Measurements from ENCODE around the gene C3orf18.

C3orf18 gene

DNA sequence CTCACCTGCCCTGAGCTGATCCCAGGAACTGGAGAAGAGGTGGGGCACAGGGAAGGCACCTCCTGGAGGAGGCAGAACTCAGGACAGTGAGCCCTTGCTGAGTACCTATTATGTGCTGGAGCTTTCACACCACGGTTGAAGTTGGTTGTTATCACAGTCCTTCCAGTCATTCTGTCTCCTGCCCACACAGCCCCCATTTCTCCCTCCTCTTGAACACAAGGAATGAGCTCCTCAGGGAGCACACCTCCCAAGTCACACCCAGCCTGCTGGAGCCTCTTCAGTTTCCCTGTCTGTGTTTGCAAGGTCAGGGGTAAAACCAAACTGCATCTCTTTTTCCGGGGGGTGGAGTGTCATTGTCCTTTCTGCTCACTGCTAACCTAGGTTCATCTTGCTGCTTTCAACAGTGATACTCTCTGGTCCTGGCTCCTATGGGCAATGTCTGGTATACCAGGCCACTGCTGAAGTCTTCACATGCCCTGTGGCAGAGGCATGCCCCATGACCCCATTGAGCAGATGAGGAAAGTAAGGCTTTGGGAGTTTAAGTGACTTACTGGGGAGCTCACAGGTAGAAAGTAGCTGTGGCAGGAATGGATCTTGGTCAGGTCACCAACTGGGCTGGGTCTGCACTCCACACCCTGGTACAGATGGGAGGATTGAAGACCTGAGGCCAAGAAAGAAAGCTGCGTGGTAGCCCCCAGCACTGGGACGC is 30.0 kb downstream of the C3orf18 start:
- Histone ChIP-seq H3K9ac (ENCODE audit: low read length in 5 of 5) (no peak overlapping the region), H3K27me3 (ENCODE audit: control insufficient read depth in 5 of 5, insufficient read depth in 4 of 5, low read length in 5 of 5) (peaks cover 6 to 15% (median 9%) of the 10 kb centered on the region in 5 donors), H3K36me3 (ENCODE audit: control insufficient read depth in 5 of 5, insufficient read depth in 5 of 5, low read length in 5 of 5) (no peaks in the 10 kb centered on the region), H3K4me1 (ENCODE audit: control insufficient read depth in 5 of 5, insufficient read depth in 5 of 5, low read length in 5 of 5) (no peaks in the 10 kb centered on the region), H3K4me3 (ENCODE audit: low read depth in 1 of 5, low read length in 5 of 5) (no peak overlapping the region), H3K27ac (ENCODE audit: low read depth, low read length) (no peak overlapping the region), H3K9me3 (ENCODE audit: control insufficient read depth in 5 of 5, low read length in 5 of 5) (no peaks in the 10 kb centered on the region)

GRCh38 chr3:50536471-50537180 is 30.9 kb downstream of the C3orf18 start:
- Histone ChIP-seq H3K4me1 (ENCODE audit: control insufficient read depth in 5 of 5, insufficient read depth in 5 of 5, low read length in 5 of 5) (no peaks in the 10 kb centered on the region), H3K27ac (ENCODE audit: low read depth, low read length) (no peak overlapping the region), H3K4me3 (ENCODE audit: low read depth in 1 of 5, low read length in 5 of 5) (no peak overlapping the region), H3K27me3 (ENCODE audit: control insufficient read depth in 5 of 5, insufficient read depth in 4 of 5, low read length in 5 of 5) (peaks cover 6 to 15% (median 9%) of the 10 kb centered on the region in 5 donors), H3K9me3 (ENCODE audit: control insufficient read depth in 5 of 5, low read length in 5 of 5) (no peaks in the 10 kb centered on the region), H3K36me3 (ENCODE audit: control insufficient read depth in 5 of 5, insufficient read depth in 5 of 5, low read length in 5 of 5) (no peaks in the 10 kb centered on the region), H3K9ac (ENCODE audit: low read length in 5 of 5) (no peak overlapping the region)

GRCh38 chr3:50534681-50535330 is 32.7 kb downstream of the C3orf18 start:
- no peaks in the 10 kb centered on the region for H3K4me1 ChIP-seq (ENCODE audit: control insufficient read depth in 5 of 5, insufficient read depth in 5 of 5, low read length in 5 of 5)
- H3K4me3 ChIP-seq (ENCODE audit: low read depth in 1 of 5, low read length in 5 of 5): no peak overlapping the region
- no peaks in the 10 kb centered on the region for H3K36me3 ChIP-seq (ENCODE audit: control insufficient read depth in 5 of 5, insufficient read depth in 5 of 5, low read length in 5 of 5)
- H3K9ac ChIP-seq (ENCODE audit: low read length in 5 of 5): no peak overlapping the region
- H3K9me3 ChIP-seq (ENCODE audit: control insufficient read depth in 5 of 5, low read length in 5 of 5): no peaks in the 10 kb centered on the region
- H3K27me3 ChIP-seq (ENCODE audit: control insufficient read depth in 5 of 5, insufficient read depth in 4 of 5, low read length in 5 of 5): peaks cover 7 to 23% (median 10%) of the 10 kb centered on the region in 5 donors
- no peak overlapping the region for H3K27ac ChIP-seq (ENCODE audit: low read depth, low read length)

DNA sequence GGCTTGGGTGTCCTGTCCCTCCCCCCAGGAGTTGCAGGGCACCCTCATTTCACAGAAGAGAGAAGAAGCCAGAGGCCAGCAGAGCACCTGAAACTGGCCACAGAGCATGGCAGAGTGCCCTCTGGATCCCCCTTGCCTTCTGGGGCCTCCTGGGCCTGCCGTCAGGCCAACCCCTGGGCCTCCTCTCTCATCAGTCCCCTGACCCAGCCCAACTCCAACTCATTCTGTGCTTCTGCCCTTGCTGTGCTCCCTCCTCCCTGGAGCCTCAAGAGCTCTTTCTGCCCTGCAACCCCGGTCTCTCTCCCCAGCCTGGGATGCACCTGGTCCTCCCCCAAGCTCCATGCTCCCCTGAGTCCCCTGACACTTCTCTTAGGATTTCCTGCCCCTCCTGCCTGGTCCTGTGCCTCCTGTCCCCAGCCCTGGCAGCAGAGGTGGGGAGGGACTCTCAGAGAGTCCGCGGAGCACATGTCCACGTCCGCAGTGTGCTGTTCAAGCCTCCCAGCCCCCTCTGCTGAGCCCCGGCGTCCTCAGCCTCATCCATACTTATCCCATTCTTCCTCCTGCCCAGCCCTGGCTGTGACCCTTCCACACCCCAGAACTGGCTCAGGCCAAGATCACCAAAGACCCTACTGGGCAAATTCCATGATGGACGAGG is 33.6 kb downstream of the C3orf18 start:
- H3K27ac ChIP-seq (ENCODE audit: low read depth, low read length): no peak overlapping the region
- no peaks in the 10 kb centered on the region for H3K36me3 ChIP-seq (ENCODE audit: control insufficient read depth in 5 of 5, insufficient read depth in 5 of 5, low read length in 5 of 5)
- no peaks in the 10 kb centered on the region for H3K9me3 ChIP-seq (ENCODE audit: control insufficient read depth in 5 of 5, low read length in 5 of 5)

GRCh38 chr3:50533316-50533715 is 34.2 kb downstream of the C3orf18 start:
- no peak overlapping the region for H3K27ac ChIP-seq (ENCODE audit: low read depth, low read length)
- H3K4me1 ChIP-seq (ENCODE audit: control insufficient read depth in 5 of 5, insufficient read depth in 5 of 5, low read length in 5 of 5): no peaks in the 10 kb centered on the region
- peaks cover 12 to 33% (median 14%) of the 10 kb centered on the region in 5 donors for H3K27me3 ChIP-seq (ENCODE audit: control insufficient read depth in 5 of 5, insufficient read depth in 4 of 5, low read length in 5 of 5)
- no peak overlapping the region for H3K9ac ChIP-seq (ENCODE audit: low read length in 5 of 5)
- no peaks in the 10 kb centered on the region for H3K36me3 ChIP-seq (ENCODE audit: control insufficient read depth in 5 of 5, insufficient read depth in 5 of 5, low read length in 5 of 5)
- H3K9me3 ChIP-seq (ENCODE audit: control insufficient read depth in 5 of 5, low read length in 5 of 5): no peaks in the 10 kb centered on the region
- H3K4me3 ChIP-seq (ENCODE audit: low read depth in 1 of 5, low read length in 5 of 5): no peak overlapping the region

More for the DNA sequence above, 33.6 kb downstream of the C3orf18 start:
- Histone ChIP-seq H3K4me1 (ENCODE audit: control insufficient read depth in 5 of 5, insufficient read depth in 5 of 5, low read length in 5 of 5) (no peaks in the 10 kb centered on the region), H3K9ac (ENCODE audit: low read length in 5 of 5) (no peak overlapping the region), H3K4me3 (ENCODE audit: low read depth in 1 of 5, low read length in 5 of 5) (no peak overlapping the region), H3K27me3 (ENCODE audit: control insufficient read depth in 5 of 5, insufficient read depth in 4 of 5, low read length in 5 of 5) (peaks cover 12 to 29% (median 14%) of the 10 kb centered on the region in 5 donors)

DNA sequence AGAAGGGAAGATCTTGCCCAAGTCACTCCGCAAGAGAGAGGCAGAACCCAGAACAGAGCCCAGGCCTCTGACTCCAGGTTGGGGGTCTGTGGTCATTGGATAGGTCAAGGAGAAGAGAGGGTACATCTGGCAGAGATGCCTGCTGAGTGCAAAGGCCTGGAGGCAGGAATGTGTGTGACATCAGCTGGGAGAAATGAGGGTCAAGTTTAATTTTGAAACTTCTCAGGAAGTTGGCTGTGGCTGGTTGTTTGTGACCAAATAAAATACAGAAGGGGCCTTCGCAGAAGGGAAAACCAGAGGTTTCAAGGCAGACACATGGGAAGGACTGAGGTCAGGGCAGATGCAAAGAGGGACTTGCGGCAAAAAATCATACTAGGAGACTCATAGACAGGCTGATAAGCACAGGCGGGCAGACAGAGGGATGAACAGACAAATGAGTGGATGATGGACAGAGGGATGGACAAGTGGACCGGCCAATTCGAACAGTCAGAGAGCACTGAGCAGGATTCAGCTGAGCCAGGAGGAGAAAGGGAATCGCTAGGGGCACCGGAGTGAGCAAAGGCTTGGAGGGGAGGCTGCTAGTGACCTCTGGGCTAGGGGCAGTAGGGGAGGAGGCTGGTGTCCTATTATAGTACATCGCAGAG is 35.4 kb downstream of the C3orf18 start:
- Histone ChIP-seq H3K9me3 (ENCODE audit: control insufficient read depth in 5 of 5, low read length in 5 of 5) (no peaks in the 10 kb centered on the region), H3K4me1 (ENCODE audit: control insufficient read depth in 5 of 5, insufficient read depth in 5 of 5, low read length in 5 of 5) (no peaks in the 10 kb centered on the region), H3K9ac (ENCODE audit: low read length in 5 of 5) (no peak overlapping the region), H3K36me3 (ENCODE audit: control insufficient read depth in 5 of 5, insufficient read depth in 5 of 5, low read length in 5 of 5) (no peaks in the 10 kb centered on the region), H3K4me3 (ENCODE audit: low read depth in 1 of 5, low read length in 5 of 5) (no peak overlapping the region), H3K27ac (ENCODE audit: low read depth, low read length) (no peak overlapping the region), H3K27me3 (ENCODE audit: control insufficient read depth in 5 of 5, insufficient read depth in 4 of 5, low read length in 5 of 5) (peaks cover 6 to 27% (median 14%) of the 10 kb centered on the region in 5 donors)

DNA sequence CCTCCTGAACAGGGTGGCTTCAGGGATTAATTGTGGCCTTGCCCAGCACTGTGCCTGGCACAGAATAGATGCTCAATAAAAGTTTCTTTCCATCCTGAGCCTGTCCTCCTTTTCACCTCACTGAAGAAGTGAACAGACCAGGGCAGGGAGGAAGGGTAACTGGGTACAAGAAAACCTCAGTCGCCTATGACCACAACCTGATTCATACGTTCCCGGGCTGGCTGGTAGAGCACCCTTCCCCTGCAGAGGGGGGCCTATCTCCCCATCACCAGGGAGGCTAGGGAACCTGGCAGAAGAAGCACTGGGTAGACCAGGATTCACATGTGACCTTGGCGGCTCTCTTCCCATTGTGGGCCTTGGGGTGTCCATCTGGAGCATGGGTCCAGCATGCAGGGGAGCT is 36.3 kb downstream of the C3orf18 start:
- no peaks in the 10 kb centered on the region for H3K36me3 ChIP-seq (ENCODE audit: control insufficient read depth in 5 of 5, insufficient read depth in 5 of 5, low read length in 5 of 5)
- no peak overlapping the region for H3K27ac ChIP-seq (ENCODE audit: low read depth, low read length)
- peaks cover 6 to 24% (median 13%) of the 10 kb centered on the region in 5 donors for H3K27me3 ChIP-seq (ENCODE audit: control insufficient read depth in 5 of 5, insufficient read depth in 4 of 5, low read length in 5 of 5)
- H3K9me3 ChIP-seq (ENCODE audit: control insufficient read depth in 5 of 5, low read length in 5 of 5): no peaks in the 10 kb centered on the region
- no peak overlapping the region for H3K9ac ChIP-seq (ENCODE audit: low read length in 5 of 5)
- H3K4me1 ChIP-seq (ENCODE audit: control insufficient read depth in 5 of 5, insufficient read depth in 5 of 5, low read length in 5 of 5): no peaks in the 10 kb centered on the region
- no peak overlapping the region for H3K4me3 ChIP-seq (ENCODE audit: low read depth in 1 of 5, low read length in 5 of 5)

DNA sequence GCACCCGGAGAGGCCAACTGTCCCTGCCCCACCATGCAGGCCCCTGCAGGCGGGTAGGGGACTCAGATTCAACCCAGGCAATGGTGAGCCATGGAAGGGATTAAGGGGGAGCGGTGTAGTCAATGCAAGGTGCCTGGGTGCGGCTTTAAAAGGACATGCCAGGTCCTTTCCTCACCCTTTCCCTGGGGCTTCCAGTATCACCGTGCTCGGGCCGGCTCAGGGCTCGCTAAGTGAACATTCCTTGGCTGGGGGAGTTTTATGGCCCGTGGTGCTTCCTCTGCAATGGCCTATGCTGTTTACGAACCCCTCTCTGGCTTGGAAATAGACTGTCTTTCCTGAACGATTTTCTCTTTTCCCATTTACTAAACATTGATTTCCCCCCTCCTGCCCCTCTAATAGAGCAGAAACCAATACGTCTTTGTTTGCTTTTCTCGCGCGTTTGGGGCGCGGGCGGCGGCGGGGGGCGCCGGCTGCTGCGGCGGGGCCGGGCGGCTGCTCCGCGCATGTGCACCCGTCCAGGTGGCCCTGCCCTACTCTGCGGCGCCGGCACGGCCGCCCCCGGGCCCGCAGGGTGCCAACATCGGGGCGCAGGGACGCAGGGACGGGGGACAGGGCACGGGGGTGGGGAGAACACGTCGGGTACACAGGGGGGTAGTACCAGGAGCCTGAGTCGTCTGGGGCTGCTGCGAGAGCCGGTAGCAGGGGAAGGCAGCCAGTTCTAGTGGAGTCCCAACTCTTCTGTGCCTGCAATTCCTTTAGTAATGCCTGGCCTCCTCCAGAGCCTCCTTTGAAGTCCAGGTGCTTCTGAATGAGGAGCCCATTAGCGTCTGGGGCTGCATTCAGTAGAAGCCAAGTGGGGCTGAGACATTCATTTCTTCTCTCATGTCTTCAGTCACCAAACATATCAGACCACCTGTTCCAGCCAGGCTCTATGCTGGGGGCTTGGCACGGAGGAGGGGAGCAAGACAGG is 37.3 kb downstream of the C3orf18 start:
- no peak overlapping the region for H3K27ac ChIP-seq (ENCODE audit: low read depth, low read length)
- no peaks in the 10 kb centered on the region for H3K4me1 ChIP-seq (ENCODE audit: control insufficient read depth in 5 of 5, insufficient read depth in 5 of 5, low read length in 5 of 5)
- peaks cover 6 to 24% (median 12%) of the 10 kb centered on the region in 5 donors for H3K27me3 ChIP-seq (ENCODE audit: control insufficient read depth in 5 of 5, insufficient read depth in 4 of 5, low read length in 5 of 5)
- H3K36me3 ChIP-seq (ENCODE audit: control insufficient read depth in 5 of 5, insufficient read depth in 5 of 5, low read length in 5 of 5): no peaks in the 10 kb centered on the region
- H3K4me3 ChIP-seq (ENCODE audit: low read depth in 1 of 5, low read length in 5 of 5): peak overlapping the region in 1 of 5 donors; percentile 14
- H3K9ac ChIP-seq (ENCODE audit: low read length in 5 of 5): no peak overlapping the region
- H3K9me3 ChIP-seq (ENCODE audit: control insufficient read depth in 5 of 5, low read length in 5 of 5): no peaks in the 10 kb centered on the region

- Histone ChIP-seq H3K9ac (ENCODE audit: low read length in 5 of 5) (no peak overlapping the region), H3K4me1 (ENCODE audit: control insufficient read depth in 5 of 5, insufficient read depth in 5 of 5, low read length in 5 of 5) (no peaks in the 10 kb centered on the region), H3K4me3 (ENCODE audit: low read depth in 1 of 5, low read length in 5 of 5) (no peak overlapping the region)
These were observed 41.6 kb downstream of the C3orf18 start for GRCh38 chr3:50525987-50526386.

More at GRCh38 chr3:50525987-50526386, 41.6 kb downstream of the C3orf18 start:
- Histone ChIP-seq H3K36me3 (ENCODE audit: control insufficient read depth in 5 of 5, insufficient read depth in 5 of 5, low read length in 5 of 5) (no peaks in the 10 kb centered on the region), H3K27me3 (ENCODE audit: control insufficient read depth in 5 of 5, insufficient read depth in 4 of 5, low read length in 5 of 5) (peaks cover 9 to 21% (median 11%) of the 10 kb centered on the region in 5 donors), H3K9me3 (ENCODE audit: control insufficient read depth in 5 of 5, low read length in 5 of 5) (no peaks in the 10 kb centered on the region), H3K27ac (ENCODE audit: low read depth, low read length) (no peak overlapping the region)
